Right ventricle myocardium inferior (tissue), 1 donor: ENCODE results near the gene NRG3. TPM values are rescaled to one million over a fixed set of nuclear protein-coding genes. Genes with fewer than 3 reads are reported as not detected.
A peak's percentile ranks its signal among the peaks of the same experiment; 100 is the strongest.

Source experiments
- ATAC-seq: fragments of 200-7000 bp; cut with Tn5 transposase; one replicate; pipeline ENCODE4 v1.9.1; 2020; ENCODE audit warnings: mild to moderate bottlenecking, moderate library complexity
- DNase-seq: peaks from one replicate; pipeline ENCODE4 v3.0.0; 2021; ENCODE audit errors: missing footprints
- intact Hi-C: fragments of 100-400 bp; cut with DNase I; formaldehyde crosslinking; loops from one replicate; pipeline ENCODE4 v1.11.0; 2022
- total RNA-seq: library from RNA; stranded (reverse); fragmentation: NEBNext Ultra II Directional; extraction: Animal tissue kit (Norgen Biotek cat#: 25700); gene quantifications from one replicate; pipeline ENCODE4 v1.2.1, GENCODE V29; 2021
- donor health status: DM: no; HTN: yes; CAD: no; lungs with severe emphysema.

The NRG3 gene
- total RNA-seq, 1 donor from 2014 or later = not detected

DNA sequence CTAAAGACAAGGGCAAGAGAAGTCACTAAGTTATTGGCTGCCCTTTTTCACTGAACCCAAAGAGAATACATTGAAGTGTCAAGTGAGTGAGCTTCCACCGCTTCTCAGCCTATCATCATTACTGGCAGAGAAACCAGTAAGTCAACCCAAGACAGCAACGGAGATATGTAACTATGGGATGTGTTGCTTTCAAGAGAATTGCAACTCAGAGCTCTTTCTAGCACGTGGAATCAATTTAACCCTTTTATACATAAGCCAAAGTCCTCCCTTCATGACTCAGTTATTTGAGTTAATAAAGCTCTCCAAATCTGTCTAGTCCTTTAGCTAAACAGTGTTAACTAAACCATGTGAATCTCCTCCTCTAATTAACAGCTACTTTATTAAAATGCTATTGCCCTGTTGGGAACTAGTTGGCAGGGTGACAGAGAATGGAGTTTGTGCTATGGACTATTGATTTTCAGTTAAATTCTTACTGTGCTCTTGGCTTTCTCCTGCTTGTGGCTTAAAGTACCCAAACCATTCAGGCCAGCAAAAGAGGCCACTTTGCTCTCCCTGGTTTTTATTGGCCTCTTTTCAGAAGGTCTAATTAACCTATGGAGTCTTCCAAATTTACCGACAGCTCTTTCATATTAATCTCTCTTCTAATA, 287.7 kb downstream of the NRG3 start:
- intact Hi-C loops = no loop called here
- ATAC-seq (no peak), DNase-seq (no peak)

DNA sequence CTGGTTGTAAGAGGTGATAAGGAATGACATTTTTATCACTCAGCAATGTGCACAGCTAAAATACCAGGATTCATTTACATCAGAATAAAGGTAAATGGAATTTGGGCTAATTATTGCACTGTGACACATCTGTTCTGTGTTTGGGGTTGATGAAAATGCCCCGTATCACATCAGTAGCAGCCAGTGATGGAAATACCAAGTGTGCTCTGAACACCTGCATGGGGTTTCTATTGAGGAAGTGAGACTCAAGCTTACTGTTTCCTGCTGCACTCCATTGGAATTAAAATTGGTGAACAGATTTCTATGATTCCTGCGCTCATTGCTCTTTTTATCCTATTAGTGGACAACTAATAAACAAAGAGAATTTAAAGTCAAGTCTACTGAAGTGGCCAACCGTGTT, 296.9 kb downstream of the NRG3 start:
- ATAC-seq (no peak), DNase-seq (no peak)
- intact Hi-C loops = no loop called here

DNA sequence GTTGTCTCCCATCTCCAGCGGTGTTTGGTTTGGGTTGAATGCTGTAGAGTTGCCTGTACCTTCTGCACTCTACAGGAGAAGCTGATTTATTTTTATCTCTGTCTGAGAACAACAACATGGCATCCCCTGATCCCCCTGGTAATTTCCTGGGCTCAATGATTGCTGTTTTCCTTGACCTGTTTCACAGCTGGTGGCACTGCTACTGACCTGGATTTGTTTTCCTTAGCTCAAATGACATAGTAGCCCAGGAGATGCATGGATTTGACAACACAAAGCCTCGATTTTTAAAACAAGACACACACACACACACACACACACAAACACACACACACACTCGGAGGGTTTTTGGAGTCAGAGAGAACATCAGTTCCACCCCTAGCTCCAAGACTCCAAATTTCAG, 301.6 kb downstream of the NRG3 start:
- no peak for DNase-seq
- intact Hi-C loops = no loop called here
- ATAC-seq = no peak

DNA sequence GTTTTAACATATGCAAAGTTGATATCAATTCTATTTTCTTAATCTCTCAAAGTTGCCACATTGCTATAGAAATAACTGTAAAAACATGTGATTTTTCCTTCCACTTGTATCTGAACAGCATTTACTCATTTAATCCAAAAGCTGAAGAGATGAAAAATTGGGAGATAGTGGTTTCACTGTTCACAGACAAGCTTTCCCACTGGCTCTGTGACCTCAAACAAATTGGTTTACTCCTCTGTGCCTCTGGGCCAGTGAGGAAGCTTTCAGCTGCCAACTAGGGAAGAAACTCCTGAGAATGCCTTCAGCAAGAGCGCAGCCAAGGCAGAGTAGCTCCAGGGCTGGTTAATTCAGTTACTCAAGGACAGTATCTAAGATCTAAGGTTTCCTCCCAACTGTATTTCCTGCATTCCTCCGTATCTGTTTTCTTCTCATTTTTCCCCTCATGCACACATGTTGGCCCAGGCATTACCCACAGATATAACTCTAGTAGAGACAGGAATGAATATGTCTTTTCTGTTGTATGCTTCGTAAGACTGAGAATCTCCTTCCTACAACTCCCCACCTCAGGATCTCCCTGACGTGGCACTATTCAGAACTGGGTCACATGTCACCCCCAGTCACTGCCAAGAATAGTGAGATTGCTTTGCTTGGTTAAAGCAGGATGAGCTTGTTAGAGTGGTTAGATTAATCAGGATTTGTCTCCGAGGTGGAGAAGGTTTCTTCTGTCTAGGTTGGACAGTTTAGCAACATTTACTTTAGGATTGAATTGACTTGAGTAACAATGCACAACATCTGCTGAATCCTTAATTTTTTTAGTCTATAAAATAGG, 315.7 kb downstream of the NRG3 start:
- ATAC-seq (no peak), DNase-seq (peak; percentile 14)
- intact Hi-C loops = no loop called here

DNA sequence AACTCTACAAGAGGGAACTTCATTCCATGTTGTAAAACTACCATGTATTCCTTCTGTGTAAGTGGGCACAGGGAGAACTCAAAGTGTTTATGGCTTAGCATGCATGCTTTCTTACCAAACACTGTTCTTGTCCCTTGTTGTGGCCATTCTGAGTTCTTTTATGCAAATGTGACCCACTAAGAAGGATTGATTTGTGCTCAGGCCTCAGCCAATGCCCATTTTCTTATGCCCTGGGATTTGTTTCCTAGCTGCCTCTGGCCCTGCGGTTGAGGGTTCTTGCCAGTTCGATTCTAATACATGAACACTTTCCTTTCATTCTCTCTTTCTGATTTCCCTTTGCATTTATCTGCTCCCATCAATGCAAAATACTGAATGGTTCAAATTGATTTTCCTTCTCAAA, 316.7 kb downstream of the NRG3 start:
- intact Hi-C loops = no loop called here
- ATAC-seq (no peak), DNase-seq (no peak)

DNA sequence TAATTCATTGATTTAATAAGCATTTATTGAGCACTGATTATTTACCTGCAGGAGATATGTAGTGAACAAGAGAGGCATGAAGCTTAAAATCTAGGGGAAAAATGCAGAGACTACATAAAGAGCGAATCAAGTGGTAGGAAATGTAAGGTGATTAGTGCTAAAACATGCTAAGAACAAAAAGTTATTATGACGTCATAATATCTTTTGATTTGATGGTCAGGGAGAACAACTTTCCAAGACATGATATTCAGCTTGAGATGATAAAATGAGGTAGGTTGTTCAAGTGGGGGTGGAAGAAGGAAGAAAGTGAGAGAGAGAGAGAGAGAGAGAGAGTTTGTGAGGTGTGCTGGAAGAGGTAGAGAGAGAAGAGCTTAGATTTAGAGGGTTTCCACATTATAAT, 317.7 kb downstream of the NRG3 start:
- ATAC-seq = no peak
- DNase-seq = no peak
- intact Hi-C loops = no loop called here

DNA sequence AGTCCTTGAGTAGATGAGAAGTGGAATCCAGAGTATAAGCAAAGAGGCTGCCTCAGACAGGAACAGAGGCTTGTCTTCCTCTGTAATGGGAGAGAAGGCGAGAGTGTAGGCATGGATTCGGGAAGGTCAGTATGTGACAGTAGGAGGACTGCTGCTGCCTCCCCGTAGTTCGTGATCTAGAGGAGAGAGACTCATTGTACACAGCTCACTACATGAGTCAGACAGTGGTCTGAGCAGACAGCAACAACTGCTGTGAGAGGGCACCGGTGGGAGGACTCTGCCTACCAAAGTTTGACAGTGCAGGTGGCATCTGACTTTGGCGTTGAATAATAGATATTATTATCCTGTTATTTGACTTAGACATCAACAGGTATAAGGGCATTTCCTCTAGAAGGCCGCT, 319.4 kb downstream of the NRG3 start:
- DNase-seq (peak; percentile 11), ATAC-seq (no peak)
- intact Hi-C loops = no loop called here

DNA sequence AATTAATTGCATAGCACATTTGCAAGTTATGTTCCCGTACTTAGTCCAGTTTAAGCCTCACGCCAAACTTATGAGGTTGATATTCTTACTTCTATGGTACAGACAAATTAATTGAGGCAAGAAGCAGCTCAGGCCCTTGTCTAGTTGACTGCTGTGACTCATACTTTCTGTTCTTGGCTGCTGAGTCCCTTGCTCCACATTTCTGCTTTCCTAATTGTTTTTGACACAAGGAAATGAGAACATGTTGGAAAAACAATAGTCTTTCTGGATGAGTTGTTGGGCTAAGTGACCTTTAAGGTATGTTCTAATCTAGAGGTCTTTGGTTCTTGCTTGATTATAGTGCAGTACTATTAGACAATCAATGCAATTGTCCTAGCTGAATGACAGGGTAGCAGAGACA, 331.8 kb downstream of the NRG3 start:
- ATAC-seq (no peak), DNase-seq (no peak)
- intact Hi-C loops = no loop called here

DNA sequence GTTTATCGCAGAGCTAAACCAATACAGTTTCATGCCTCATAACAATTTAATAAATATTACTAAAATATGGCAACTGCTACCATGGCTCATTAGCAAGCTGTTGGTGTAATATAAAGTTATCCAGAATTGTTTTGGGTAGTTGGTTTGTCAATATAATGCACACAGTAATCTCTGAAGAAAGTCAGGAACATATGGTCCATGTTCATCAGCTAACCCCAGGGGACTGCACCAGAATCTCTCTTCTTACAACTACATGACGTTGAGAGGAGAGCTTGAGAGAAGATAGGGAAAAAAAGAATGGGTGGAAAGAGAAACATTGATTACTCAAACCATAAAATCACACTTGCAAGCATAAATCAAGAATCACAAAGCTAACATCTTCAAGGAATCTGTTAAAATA, 333.7 kb downstream of the NRG3 start:
- intact Hi-C loops = no loop called here
- ATAC-seq = no peak
- DNase-seq = no peak

DNA sequence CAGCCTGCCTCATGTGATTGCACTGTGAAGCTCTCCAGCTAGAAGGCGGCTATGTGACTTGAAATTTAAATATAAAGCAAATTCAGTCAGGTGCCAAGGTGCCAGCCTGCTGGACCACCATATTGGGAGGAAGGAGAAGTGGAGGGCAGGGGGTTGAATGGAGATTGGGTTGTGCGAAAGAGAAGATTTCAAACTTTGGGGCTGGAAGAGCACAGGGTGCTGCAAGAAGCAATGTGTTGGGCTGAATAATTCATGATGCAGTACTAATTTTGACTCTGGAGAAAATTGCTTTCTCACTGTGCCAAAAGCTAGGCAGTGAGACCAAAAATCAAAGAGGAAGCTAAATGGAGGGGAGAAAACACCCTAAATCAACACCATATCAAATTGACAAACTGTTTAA, 335.3 kb downstream of the NRG3 start:
- intact Hi-C loops = no loop called here
- DNase-seq (no peak), ATAC-seq (no peak)

DNA sequence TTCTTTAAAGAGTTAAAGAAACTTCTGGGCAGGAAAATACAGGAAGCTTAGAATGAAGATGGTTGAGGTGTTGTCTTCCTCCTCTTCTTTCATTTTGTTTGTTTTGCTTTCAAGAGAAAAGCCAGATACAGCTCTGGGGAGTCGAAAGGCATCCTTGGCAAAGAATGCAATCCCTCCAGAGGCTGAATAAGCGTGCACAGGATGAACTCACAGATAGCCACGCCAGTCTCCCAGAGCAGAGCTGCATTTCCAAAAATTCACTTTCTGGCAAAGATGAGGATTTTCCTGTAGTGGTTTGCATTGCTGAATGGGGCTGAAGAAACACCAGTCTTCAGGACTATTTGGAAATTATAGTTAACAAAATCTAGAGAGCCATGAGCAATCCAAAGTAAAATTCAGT, 336.4 kb downstream of the NRG3 start:
- ATAC-seq (peak; percentile 31), DNase-seq (no peak)
- intact Hi-C loops = no loop called here

DNA sequence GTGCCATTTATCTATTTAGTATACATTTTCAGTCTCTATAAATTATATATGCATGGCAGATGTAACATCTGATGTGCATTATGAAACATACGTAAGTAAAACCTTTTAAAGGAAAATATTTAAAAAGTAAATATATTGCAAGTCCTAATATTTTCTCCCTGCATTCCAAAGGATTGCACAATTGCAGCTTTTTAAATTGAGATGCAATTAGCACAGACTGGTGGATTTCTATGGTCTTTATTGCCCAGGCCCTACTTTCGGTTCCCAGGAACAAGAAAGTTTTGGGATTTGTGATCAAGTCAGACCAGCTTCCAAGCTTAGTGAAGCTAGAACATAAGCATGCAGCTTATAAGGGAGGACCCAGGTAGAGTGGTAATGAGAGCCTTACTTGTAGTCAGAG, 337.8 kb downstream of the NRG3 start:
- no peak for ATAC-seq
- intact Hi-C loops = no loop called here
- no peak for DNase-seq

DNA sequence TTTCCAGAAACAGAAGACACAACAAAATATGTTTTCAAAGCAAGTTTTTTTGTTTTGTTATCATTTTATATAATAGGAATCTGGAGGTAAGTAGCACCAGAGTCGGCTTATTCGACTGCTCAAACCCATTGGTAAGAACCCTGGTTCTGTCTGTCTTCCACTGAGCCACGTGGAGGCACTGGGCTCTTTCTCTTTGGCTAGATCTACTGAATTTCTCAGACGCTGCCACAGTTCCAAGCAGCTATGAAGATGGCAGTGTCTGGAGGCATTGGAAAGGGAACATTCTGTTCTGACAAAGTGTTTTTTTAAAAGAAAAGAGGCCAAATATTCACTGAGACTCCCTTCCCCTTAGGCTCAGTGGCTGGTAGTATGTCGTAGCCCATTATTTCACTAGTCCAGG, 338.8 kb downstream of the NRG3 start:
- no peak for ATAC-seq
- intact Hi-C loops = no loop called here
- no peak for DNase-seq

DNA sequence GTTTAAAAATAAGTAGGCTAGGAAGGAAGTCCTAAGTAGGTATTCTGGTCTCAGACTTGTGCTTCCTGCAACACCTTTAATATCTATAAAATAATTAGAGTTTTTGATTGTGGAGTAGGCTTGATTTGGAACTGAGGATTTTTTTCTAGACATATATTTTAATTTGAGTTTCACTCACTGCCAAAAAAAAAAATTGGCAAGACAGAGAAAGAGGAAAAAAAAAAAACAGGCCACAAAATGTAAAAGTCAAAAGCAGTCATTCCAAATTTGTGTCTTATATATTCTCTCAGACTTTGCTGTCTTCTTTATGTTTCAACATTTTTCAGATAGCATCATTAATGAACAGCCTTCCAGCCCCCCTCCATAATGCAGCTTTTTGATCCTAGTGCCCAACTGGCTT, 346.1 kb downstream of the NRG3 start:
- DNase-seq (no peak), ATAC-seq (no peak)
- intact Hi-C loops = no loop called here

DNA sequence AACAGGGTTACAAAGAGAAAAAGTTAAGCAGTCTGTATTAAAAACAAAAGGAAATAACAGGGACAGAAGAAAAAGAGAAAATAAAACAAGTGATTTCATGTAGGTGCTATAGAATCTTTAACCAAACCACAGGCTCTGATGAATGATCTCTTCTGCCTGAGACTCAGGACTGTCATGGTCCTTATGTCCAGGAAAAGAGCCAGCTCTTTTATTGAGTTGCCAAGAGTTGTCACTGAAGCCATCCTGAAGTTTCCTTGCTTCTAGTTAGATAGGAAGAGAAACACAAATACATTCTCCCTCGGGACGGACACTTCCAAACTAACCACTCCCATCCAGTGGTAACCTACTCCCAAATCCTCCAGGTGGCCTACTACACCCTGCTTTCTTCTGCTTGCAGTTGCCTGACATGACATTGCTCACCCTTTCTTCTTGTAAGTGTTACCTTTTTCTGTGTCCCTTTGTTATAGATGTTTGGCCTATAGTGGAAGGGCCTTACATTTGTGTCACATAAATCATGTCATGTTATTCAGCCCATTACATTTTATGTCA, 346.7 kb downstream of the NRG3 start:
- DNase-seq = no peak
- ATAC-seq = no peak
- intact Hi-C loops = no loop called here

DNA sequence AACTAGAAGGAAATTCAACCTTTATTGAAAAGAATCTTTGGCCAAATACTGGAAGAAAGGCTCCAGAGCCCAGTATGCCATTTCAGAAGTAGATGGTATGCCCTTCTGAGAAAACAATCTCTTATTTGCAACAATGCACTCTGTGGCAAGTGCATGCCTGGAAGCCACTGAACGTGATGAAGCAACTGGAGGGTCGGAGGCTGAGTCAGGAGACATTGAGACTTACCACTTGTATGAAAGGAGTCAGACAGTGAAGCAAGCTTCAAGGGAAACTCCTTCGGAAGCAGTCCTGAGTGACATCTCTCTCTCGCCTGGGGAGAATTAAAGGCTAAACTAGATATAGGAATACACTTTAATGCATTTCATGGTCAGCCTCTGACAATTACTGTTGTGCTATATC, 353.7 kb downstream of the NRG3 start:
- DNase-seq (no peak), ATAC-seq (no peak)
- intact Hi-C loops = no loop called here

DNA sequence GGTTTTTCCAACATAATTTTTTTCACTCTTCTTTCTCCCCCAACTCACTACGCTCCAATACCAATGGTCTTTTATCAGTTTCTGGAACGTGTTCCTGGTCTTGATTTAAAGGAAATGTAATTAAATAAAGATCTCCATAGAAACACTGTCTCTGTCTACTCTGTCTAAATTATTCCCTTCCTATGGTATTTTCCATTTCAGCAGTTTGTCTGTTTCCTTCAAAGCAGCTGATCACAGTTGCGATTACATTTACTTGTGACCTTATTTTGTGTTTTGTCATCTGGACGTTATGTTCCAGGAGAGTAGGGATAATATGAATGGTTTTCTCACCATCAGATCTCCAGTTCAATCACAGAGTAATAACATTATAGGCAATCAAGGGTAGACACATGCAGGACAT, 359.2 kb downstream of the NRG3 start:
- DNase-seq = no peak
- ATAC-seq = no peak
- intact Hi-C loops = no loop called here

DNA sequence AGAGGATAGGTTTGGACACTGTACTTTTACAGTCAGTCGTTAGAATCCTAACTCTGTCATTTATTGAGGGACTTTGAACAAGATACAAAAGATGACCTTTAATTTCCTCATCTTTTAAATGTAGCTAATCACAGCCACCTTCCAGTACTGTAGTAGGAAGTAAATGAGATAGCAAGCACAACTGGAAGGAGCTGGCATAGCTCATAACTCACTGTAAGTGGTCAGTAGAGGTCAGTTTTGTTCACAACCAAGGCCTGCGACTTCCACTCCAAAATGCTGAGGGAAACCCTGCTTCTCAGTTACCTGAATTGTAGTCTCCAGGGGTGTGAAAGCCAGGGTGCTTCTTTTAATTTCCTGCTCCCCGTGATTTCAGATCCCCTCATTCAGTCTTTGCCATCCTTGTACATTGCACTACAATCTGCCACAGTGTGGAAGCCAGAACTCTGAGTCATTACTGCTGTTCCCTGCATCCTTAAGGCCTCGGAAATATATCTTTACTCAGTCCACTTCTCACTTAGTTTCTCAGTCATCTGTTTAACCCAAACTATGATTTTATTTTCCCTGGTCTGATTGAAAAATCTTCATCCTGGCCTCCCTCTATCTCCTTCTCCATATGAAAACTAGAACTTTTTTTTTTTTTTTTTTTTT, 361.2 kb downstream of the NRG3 start:
- intact Hi-C loops = no loop called here
- DNase-seq (no peak), ATAC-seq (no peak)

DNA sequence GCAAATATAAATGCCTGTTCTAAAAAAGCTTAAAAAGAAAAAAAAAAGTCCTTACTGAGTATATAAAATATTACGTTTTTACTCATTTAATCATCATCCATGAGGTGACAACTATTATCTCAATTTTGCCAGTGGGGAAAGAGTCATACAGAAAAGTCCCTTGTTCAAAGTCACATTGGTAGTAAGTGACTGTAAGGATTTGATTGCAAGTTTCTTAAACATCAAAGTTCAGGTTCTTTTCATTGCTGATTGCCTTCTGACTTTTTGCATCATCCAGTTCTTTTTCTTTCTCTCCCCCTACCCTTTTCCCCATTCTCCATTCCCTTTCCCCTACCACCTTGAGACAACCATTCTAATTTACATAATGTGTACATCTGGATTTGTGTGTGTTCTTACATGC, 363.3 kb downstream of the NRG3 start:
- intact Hi-C loops = no loop called here
- ATAC-seq = no peak
- no peak for DNase-seq

DNA sequence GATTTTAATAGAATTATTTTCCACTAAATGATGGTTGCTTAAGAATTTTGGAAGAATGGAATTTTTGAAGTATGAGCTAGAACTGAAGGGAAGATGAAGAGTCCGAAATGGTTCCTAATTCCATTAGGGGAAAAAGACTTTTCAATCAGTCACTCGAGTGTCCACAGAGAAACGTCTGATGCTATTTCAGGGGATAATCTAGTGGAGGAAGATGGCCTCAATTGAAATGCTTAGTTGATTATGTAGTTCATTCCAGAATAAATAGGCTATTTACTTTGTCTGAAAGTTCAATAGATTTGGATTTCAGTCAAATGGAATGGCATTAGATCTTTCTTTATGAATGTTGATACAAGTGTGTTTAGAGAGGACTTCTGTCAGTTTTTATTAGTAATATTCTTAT, 365.4 kb downstream of the NRG3 start:
- intact Hi-C loops = no loop called here
- DNase-seq = no peak
- no peak for ATAC-seq
